Fibroblast of the conjunctiva (primary cell): ENCODE results near the gene ARHGAP35.

Source experiments
- DNase-seq: peaks from one replicate; pipeline ENCODE4 v3.0.0-alpha.2; 2010; ENCODE audit warnings: low read depth

The ARHGAP35 gene

DNA sequence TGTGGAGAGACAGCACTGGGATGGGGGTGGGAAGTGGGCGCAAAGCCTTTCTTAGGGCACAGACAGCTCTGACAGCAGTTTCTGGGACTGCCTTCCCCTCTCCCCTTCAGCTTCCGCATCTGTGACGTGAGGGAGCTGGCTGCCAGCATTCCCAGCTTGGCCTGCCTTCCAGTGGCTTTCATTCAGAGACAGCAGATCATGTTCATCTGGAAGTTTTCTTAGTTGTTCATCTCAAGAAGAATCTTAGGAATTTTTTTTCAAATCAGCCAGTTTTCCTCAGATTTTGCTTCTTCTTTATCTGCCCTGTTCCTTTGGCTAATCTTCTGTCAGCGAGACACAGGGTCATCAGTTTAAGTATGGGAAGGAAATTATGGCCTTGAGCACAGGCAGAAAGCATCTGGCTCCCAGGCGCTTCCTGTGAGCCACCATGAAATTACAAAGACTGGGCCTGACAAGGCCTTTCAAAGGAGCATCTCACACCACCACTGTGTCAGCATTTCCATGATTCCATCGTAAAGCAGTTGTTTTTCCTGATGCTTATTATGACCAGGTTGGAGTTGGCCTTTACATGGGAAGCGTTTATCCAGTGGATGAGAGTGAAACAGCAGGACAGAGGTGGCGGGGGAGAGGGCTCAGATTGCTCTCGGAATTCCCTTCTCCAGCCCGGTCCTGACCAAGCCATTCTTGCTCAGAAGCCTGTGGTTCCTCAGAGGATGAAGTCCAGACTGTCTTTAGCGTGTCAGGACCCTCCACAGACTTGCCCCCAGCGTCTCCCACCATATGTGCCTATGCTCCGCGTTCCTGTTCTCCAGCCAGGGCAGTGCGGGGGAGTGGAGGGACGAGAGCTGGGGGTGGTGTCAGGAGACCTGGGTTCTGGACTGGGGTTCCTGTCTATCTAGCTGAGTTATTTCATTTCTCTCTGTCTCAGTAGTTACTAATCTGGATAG is 43.6 kb downstream of the ARHGAP35 start:
- DNase-seq, result no peak

DNA sequence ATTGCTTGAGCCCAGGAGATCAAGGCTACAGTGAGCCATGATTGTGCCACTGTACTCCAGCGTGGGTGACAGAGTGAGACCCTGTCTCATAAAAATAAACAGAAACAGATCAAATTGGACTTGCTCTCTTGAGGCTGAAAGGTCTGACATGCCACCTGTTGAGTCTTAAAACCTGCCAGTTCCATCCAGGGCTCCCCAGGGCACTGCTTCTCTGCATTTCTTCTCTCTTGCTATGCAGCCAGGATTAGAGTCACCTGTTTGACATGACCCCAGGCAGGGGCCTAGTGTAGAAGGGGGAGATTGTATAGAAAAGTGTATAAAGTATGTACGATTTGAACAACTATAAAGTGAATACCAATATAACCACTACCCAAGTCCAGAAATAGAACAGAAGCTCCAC is 45.4 kb downstream of the ARHGAP35 start:
- no peak for DNase-seq

- DNase-seq, result no peak
Observed at GRCh38 chr19:46907880-46908279, 47.1 kb downstream of the ARHGAP35 start.

DNA sequence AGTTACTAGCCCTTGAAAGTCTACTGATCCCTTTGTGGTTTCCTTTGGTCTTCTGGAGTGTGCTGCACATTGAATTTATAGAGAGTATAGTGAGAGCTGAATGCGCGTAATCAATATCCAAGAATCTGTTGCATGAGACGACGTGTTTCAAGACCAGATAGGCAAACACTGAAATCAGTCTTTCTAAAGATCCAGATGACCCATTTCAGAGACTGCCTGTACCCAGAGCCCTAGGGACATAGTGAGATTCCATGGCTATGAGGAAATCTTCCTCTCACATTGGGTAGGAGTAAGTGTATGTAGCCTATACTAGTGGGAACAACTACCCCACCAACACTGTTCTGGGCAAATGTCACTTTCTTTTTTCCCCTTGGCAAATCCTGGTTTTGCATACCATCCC is 48.6 kb downstream of the ARHGAP35 start:
- DNase-seq, result no peak
